ENCODE data around the gene POU2F3.

GRCh38 chr11:120260616-120261015 is 20.7 kb downstream of the POU2F3 start:
- TF ChIP-seq CTCF (IDR thresholded peaks at IDR 0.05) (no peak), POLR2A (IDR thresholded peaks at IDR 0.05) (no peak)

Data from stomach (tissue), 4 donors.